Nephron progenitor cell (in vitro differentiated cells): Measurements from ENCODE around the gene AOC3.
"Not testable (repeated sequence)": the region's sequence is repeated elsewhere in the genome, so short reads cannot be mapped to it uniquely, and the experiment has no call there.

ENCODE experiments used
- DNase-seq: peaks from one replicate; pipeline ENCODE4 v3.0.0; 2021
- H3K27ac Mint-ChIP-seq: 2 replicates; pipeline ENCODE4 v1.8.0; 2021; ENCODE audit warnings: mild to moderate bottlenecking, moderate library complexity, mixed read lengths
- H3K27me3 Mint-ChIP-seq: 2 replicates; pipeline ENCODE4 v1.8.0; 2021; ENCODE audit warnings: mild to moderate bottlenecking, low read depth, mixed read lengths; ENCODE audit not compliant: poor library complexity
- H3K36me3 Mint-ChIP-seq: 2 replicates; pipeline ENCODE4 v1.8.0; 2021; ENCODE audit warnings: low read depth, mixed read lengths
- H3K4me1 Mint-ChIP-seq: 2 replicates; pipeline ENCODE4 v1.8.0; 2021; ENCODE audit warnings: mixed read lengths
- H3K4me3 Mint-ChIP-seq: 2 replicates; pipeline ENCODE4 v1.8.0; 2021; ENCODE audit warnings: mild to moderate bottlenecking, moderate library complexity, mixed read lengths
- H3K9me3 Mint-ChIP-seq: 2 replicates; pipeline ENCODE4 v1.8.0; 2021; ENCODE audit warnings: mild to moderate bottlenecking, moderate library complexity, mixed read lengths
- TF ChIP-seq, protein P1 (sequence below): fragments of 200-600 bp; sonication (generic); IDR thresholded peaks from 2 replicates; pipeline ENCODE4 v1.5.0; 2021; ENCODE audit warnings: antibody characterized with exemption

Gene AOC3

GRCh38 chr17:42895185-42895555 lies 44.2 kb downstream of the AOC3 start:
- Mint-ChIP-seq H3K36me3 (no peaks in the 10 kb centered on the region), H3K27ac (no peak overlapping the region), H3K4me1 (peaks cover 26% of the 10 kb centered on the region), H3K9me3 (no peaks in the 10 kb centered on the region), H3K27me3 (peaks cover 14% of the 10 kb centered on the region), H3K4me3 (no peak overlapping the region)
- no peak for DNase-seq
- TF ChIP-seq, protein P1, sequence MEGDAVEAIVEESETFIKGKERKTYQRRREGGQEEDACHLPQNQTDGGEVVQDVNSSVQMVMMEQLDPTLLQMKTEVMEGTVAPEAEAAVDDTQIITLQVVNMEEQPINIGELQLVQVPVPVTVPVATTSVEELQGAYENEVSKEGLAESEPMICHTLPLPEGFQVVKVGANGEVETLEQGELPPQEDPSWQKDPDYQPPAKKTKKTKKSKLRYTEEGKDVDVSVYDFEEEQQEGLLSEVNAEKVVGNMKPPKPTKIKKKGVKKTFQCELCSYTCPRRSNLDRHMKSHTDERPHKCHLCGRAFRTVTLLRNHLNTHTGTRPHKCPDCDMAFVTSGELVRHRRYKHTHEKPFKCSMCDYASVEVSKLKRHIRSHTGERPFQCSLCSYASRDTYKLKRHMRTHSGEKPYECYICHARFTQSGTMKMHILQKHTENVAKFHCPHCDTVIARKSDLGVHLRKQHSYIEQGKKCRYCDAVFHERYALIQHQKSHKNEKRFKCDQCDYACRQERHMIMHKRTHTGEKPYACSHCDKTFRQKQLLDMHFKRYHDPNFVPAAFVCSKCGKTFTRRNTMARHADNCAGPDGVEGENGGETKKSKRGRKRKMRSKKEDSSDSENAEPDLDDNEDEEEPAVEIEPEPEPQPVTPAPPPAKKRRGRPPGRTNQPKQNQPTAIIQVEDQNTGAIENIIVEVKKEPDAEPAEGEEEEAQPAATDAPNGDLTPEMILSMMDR, result no peak

DNA sequence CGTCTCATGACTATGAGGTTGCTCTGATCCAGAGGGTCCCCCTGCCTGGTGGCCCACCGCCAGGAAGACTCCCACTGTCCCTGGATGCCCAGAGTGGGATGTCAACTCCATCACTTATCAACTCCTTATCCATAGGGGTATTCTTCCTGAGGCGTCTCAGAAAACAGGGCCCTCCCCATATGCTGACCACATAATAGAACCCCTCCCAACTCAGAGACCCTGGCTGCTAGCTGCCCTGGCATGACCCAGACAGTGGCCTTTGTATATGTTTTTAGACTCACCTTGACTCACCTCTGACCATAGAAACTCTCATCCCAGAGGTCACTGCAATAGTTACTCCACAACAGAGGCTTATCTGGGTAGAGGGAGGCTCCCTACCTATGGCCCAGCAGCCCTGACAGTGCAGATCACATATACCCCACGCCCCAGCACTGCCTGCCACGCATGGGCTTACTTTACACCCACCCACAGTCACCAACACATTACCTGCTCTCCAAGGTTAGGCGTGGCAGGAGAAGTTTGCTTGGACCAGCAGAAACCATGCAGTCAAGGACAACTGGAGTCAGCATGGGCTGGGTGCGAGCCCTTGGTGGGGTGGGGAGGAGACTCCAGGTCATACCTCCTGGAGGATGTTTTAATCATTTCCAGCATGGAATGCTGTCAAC lies 47.3 kb downstream of the AOC3 start:
- Mint-ChIP-seq H3K4me1 (peaks cover 6% of the 10 kb centered on the region), H3K4me3 (no peak overlapping the region), H3K9me3 (no peaks in the 10 kb centered on the region), H3K27ac (no peak overlapping the region), H3K36me3 (no peaks in the 10 kb centered on the region), H3K27me3 (peaks cover 28% of the 10 kb centered on the region)
- TF ChIP-seq, protein P1, result no peak
- no peak for DNase-seq

- peaks cover 41% of the 10 kb centered on the region for H3K27me3 Mint-ChIP-seq
- not testable (repeated sequence) for H3K4me1 Mint-ChIP-seq, DNase-seq, H3K9me3 Mint-ChIP-seq, H3K36me3 Mint-ChIP-seq, H3K27ac Mint-ChIP-seq, H3K4me3 Mint-ChIP-seq
These were observed 49.0 kb downstream of the AOC3 start for GRCh38 chr17:42899981-42900380.

GRCh38 chr17:42900460-42901331 lies 49.7 kb downstream of the AOC3 start, which contains the start of gene G6PC1:
TSS of gene G6PC1 (plus strand) at chr17:42900799. CDS start at chr17:42900877, 78 bp downstream.
- Mint-ChIP-seq H3K9me3 (no peaks in the 10 kb centered on the region), H3K27ac (no peak within 1 kb of the TSS), H3K4me3 (no peak within 1 kb of the TSS), H3K27me3 (peaks cover 41% of the 10 kb centered on the region), H3K4me1 (no peaks in the 10 kb centered on the region), H3K36me3 (no peaks in the 10 kb centered on the region)
- DNase-seq, result no peak
- TF ChIP-seq, protein P1, result no peak

- no peaks in the 10 kb centered on the region for H3K36me3 Mint-ChIP-seq
- H3K9me3 Mint-ChIP-seq, result no peaks in the 10 kb centered on the region
- peaks cover 48% of the 10 kb centered on the region for H3K27me3 Mint-ChIP-seq
- no peak overlapping the region for H3K4me3 Mint-ChIP-seq
- no peak for DNase-seq
- H3K27ac Mint-ChIP-seq, result no peak overlapping the region
- TF ChIP-seq, protein P1, result no peak
- H3K4me1 Mint-ChIP-seq, result no peaks in the 10 kb centered on the region
These were observed 50.7 kb downstream of the AOC3 start for GRCh38 chr17:42901535-42902229.

- no peak overlapping the region for H3K4me3 Mint-ChIP-seq
- peaks cover 57% of the 10 kb centered on the region for H3K27me3 Mint-ChIP-seq
- H3K27ac Mint-ChIP-seq, result no peak overlapping the region
- no peaks in the 10 kb centered on the region for H3K4me1 Mint-ChIP-seq
- TF ChIP-seq, protein P1, result no peak
- H3K36me3 Mint-ChIP-seq, result no peaks in the 10 kb centered on the region
- H3K9me3 Mint-ChIP-seq, result no peaks in the 10 kb centered on the region
- DNase-seq, result no peak
These were observed 53.1 kb downstream of the AOC3 start for GRCh38 chr17:42904110-42904469.
